SKM-1 (cell line): ENCODE measurements around the gene KDM2B.

Source experiments
- DNase-seq: peaks from one replicate; lab custom pipeline; 2025; ENCODE audit not compliant: unreplicated experiment; lab: John Stamatoyannopoulos, UW

The KDM2B gene

DNA sequence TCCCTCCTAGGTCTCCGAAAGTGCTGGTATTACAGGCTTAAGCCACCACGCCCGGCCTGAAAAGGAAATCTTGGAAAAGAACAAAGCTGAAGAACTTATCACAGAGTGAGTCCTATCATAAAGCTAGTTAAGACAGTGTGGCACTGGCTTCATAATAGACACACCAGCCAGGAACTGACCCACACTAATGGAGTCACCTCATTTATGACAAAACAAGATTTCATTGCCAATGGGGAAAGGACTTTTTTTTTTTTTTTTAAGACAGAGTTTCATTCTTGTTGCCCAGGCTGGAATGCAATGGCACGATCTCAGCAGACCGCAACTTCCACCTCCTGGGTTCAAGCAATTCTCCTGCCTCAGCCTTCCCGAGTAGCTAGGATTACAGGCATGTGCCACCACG is 15.7 kb downstream of the KDM2B start:
- no peak for DNase-seq

- no peak for DNase-seq
Observed at GRCh38 chr12:121562488-121562887, 18.3 kb downstream of the KDM2B start.

DNA sequence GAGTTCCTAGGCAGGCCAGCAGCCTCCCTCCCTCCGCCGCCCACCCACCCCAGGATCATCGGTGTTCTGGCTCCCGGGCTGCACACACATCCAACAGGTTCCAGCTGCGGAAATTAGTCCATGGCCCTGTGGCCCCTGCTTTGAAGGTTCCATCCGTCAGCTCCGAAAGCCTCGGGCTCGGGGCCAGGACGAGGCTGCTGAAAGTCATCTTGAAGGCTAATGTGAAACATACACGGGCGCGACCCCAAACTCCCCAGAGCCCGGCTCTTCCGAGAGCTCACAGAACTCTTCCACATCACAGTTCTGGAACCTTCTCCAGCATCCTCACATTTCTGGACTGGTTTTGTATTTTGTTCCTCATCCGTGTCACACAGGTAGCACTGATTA is 19.8 kb downstream of the KDM2B start:
- no peak for DNase-seq

GRCh38 chr12:121560392-121561008 is 20.3 kb downstream of the KDM2B start:
- DNase-seq, result no peak

DNA sequence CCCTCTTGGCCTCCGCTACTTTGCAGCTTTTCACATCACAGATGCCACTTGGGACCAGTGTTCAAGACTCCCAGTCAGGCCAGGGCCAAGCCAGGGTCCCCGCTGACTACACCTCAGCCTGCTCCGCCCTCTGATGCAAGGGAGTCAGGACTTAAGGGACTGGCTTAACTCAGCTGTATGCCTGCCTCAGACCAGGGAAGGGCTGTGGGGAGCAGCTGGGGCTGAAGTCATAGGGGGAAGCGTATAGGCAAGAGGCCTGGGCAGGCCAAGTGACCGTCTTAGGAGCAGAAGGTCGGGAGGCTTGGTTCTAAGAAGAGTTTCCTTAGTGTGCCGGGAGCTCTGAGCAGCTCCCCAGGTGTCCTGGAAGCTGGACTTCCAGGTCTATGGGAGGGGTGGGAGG is 21.9 kb downstream of the KDM2B start:
- no peak for DNase-seq

- no peak for DNase-seq
Observed at GRCh38 chr12:121550974-121551634, 29.7 kb downstream of the KDM2B start.

GRCh38 chr12:121549075-121549474 is 31.7 kb downstream of the KDM2B start:
- no peak for DNase-seq

GRCh38 chr12:121545480-121545879 is 35.3 kb downstream of the KDM2B start:
- no peak for DNase-seq

DNA sequence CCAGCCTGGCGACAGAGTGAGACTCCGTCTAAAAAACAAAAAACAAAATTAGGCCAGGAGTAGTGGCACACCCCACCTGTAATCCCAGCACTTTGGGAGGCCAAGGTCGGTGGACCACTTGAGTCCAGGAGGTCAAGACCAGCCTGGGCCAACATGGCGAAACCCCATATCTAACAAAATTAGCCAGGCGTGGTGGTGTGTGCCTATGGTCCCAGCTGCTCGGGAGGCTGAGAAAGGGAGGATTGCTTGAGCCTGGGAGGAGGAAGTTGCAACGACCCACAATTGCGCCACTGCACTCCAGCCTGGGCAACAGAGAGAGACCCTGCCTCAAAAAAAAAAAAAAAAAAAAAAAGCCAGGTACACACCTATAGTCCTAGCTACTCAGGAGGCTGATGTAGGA is 37.0 kb downstream of the KDM2B start:
- no peak for DNase-seq

DNA sequence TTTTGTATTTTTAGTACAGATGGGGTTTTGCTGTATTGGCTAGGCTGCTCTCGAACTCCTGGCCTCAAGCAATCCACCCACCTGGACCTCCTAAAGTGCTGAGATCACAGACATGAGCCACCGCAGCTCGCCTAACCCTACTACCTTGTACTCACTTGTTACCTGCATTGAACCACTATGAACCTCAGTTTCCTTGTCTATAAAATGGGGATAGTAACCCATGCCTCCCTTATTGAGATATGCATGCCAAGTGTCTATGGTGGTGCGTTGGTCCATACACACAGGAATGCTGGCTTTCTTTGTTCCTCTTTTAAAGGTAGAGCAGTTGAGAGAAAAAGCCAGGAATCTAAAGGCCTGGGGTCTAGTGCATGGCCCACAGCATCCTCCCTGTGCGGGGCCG is 40.9 kb downstream of the KDM2B start:
- no peak for DNase-seq

DNA sequence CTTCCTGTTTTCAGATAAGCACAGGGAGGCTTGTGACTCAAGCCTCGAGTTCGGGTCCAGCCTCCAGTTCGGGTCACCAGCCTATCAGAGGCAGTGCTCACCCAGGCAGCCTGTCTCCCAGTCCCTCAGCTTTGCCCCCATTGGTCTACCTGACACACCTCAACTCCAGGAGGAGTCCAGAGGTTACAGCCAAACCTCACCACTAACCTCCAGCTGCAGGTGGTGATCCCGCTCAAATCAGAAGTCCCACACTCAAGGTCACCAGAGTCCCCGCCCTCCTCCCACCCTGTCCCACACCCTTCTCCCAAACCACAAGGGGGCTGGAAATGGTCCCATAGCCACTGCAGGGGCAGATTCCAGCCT is 42.1 kb downstream of the KDM2B start:
- DNase-seq, result no peak

GRCh38 chr12:121537814-121538698 is 42.8 kb downstream of the KDM2B start:
- no peak for DNase-seq

GRCh38 chr12:121536899-121537813 is 43.7 kb downstream of the KDM2B start:
- DNase-seq, result peak; percentile 51

DNA sequence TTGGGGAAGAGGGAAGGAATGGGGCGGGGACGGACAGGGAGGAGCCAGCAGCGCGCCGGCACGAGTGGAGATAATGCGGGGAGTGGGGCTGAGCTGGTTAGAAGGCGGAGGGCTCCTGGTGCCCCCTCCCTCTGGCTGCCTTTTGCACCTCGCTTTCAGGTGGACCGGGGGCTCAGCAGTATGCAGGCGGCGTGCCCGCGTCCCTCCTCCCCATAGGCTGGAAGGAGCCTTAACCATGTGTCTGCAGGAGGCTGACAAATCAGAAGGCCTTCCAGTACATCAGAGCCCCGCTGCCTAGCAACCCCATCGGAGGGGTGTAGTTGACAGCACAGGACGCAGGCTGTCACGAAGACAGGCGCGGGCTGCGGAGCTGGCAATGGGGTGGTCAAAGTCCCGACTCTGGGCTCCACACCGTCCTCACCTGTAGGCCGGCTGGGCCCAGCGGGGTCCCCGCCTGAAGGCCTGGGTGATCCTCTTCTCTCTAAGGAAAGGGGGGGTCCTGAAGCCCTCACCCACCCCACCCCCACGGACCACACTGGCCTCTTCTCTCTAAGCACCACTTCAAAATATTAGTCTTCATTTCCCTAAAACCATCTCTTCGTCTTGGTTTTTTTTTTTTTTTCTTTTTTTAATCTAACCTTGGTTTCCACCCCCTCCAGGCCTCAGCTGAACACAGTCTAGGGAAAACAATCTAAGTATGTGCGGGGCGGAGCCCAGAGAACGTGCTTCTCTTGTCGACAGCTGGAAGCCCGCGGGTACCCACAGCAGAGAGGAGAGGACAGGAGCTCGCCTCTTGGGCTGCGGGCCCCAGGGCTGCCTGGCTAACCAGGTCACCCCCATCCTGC is 44.5 kb downstream of the KDM2B start:
- peak; percentile 21 for DNase-seq

GRCh38 chr12:121535150-121536053 is 45.4 kb downstream of the KDM2B start:
- no peak for DNase-seq

DNA sequence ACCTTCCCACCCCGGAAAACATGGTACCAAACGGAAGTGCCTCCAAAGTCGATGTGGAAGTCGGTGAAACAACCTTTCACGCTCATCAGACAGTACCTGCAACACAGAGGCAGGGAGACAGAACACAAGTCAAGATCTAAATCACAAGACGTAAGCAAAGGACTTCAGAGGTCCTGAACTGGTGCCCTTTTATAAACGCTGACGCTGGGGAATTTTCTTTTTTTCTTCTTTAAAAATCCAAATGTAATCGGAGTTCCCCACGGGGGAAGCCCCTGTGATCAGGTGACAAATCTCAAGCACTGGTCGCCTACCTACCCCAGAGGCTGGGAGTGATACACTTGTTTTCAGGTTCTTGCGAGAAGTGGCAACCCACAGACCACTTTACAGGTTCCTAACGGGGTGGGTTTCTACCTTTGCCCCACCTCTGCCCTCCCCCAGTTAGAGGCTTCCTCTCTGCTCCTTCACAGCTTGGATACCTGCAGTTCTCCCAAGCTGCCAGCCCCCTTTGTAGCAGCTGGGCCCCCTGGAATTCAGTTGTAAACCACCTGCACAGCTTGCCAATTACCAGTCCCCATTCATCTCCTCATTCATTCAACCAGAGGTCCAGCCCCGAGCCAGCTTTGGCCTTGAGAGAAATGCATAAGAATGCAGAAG is 46.2 kb downstream of the KDM2B start:
- no peak for DNase-seq

- no peak for DNase-seq
Observed at GRCh38 chr12:121533394-121534090, 47.3 kb downstream of the KDM2B start.
